ENCODE data around the gene RAB31.
"Not testable (repeated sequence)": the region's sequence is repeated elsewhere in the genome, so short reads cannot be mapped to it uniquely, and the experiment has no call there.

The RAB31 gene

DNA sequence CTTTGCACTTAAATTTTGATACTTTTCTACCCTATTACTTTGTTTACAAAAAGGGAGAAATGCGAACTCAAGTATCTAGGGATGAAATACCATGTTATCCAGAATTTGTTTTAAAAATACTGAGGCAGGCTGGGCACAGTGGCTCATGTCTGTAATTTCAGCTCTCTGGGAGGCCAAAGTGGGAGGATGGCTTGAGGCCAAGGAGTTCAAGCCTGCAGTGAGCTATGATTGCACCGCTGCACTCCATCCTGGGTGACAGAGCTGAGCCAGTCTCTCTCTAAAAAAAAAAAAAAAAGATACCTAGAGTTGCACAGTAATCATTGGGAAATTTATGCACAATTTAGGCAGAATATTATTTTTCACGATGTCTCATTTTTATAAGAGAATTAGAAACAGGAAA lies 193.3 kb downstream of the RAB31 start:
- H3K9me3 Mint-ChIP-seq = no peaks in the 10 kb centered on the region

DNA sequence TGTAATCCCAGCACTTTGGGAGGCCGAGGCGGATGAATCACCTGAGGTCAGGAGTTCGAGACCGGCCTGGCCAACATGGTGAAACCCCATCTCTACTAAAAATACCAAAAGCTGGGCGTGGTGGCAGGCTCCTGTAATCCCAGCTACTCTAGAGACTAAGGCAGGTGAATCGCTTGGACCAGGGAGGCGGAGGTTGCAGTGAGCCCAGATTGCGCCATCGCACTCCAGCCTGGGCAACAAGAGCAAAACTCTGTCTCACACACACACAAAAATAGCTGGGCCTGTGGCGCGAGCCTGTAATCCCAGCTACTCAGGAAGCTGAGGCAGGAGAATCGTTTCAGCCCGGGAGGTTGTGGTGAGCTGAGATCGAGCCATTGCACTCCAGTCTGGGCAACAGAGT lies 194.2 kb downstream of the RAB31 start:
- peaks cover 16% of the 10 kb centered on the region for H3K27me3 Mint-ChIP-seq
- H3K9me3 Mint-ChIP-seq, H3K27ac Mint-ChIP-seq, DNase-seq, H3K36me3 Mint-ChIP-seq, CTCF ChIA-PET, H3K4me1 Mint-ChIP-seq, H3K4me3 Mint-ChIP-seq: not testable (repeated sequence)

More for the DNA sequence above, 193.3 kb downstream of the RAB31 start:
- Mint-ChIP-seq H3K27me3 (peaks cover 10% of the 10 kb centered on the region), H3K27ac (no peak overlapping the region), H3K36me3 (no peaks in the 10 kb centered on the region), H3K4me1 (no peaks in the 10 kb centered on the region), H3K4me3 (no peak overlapping the region)
- CTCF ChIA-PET = no interaction called here
- no peak for DNase-seq

DNA sequence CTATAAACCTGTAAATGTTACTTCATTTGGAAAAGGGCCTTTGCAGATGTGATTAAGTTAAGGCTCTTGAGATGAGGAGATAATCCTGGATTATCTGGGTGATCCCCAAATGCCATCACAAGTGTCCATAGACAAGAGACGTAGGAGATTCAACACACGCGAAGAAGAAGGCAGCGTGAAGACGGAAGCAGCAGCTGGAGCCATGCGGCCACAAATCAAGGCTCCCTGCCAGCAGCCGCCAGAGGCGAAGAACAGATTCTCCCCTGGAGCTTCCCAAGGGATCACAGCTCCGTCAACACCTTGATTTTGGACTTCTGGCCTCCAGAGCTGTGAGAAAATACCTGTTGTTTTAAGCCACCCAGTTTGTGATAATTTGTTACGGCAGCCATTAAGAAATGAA lies 194.7 kb downstream of the RAB31 start:
- Mint-ChIP-seq H3K4me3 (no peak overlapping the region), H3K4me1 (no peaks in the 10 kb centered on the region), H3K36me3 (no peaks in the 10 kb centered on the region), H3K9me3 (no peaks in the 10 kb centered on the region), H3K27ac (no peak overlapping the region), H3K27me3 (peaks cover 16% of the 10 kb centered on the region)
- no peak for DNase-seq
- CTCF ChIA-PET = no interaction called here

DNA sequence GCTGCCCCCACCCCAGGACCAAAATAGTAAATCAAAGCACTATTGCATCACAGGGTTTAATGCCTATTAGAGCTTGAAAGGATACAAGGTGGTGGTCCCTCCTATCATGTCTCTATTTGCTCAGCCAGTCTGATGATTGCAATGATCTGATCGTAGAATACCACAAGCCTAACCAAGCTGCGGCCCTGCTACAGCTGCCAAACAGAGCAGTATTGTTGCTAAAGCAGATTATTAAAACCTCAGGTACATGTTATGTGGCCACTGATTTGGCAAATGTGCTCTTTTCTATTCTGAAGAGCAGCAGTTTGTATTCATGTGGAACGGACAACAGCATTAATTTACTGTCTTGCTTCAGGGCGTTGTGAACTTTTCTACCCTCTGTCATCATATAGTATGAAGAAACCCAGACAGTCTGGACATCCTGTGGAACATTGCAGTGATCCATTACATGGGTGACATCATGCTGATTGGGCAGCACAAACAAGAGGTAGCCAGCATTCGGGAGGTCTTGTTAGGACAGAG lies 197.4 kb downstream of the RAB31 start:
- Mint-ChIP-seq H3K27me3 (peaks cover 34% of the 10 kb centered on the region), H3K9me3 (no peaks in the 10 kb centered on the region), H3K27ac (no peak overlapping the region), H3K36me3 (no peaks in the 10 kb centered on the region), H3K4me3 (no peak overlapping the region), H3K4me1 (no peaks in the 10 kb centered on the region)
- CTCF ChIA-PET = no interaction called here
- DNase-seq = no peak

DNA sequence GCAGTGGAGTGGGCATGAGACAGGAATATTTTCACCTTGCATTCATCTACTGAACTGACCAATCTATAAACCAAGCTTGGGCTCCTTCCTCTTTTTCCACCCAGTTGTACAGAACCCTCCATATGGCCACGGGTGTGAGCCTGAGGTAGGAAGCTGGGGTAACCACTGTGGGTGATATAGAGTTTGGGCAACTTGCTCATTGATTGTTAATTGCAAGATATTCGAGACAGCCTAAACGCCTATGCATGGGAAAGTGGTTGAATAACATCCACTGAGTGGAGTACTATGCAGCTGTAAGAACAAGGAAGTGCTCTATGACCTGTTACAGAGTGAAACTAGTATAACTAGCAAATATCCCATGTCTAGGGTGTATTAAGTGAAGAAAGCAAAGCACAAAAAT lies 198.4 kb downstream of the RAB31 start:
- Mint-ChIP-seq H3K4me3 (no peak overlapping the region), H3K27me3 (peaks cover 34% of the 10 kb centered on the region), H3K27ac (no peak overlapping the region), H3K36me3 (no peaks in the 10 kb centered on the region), H3K9me3 (no peaks in the 10 kb centered on the region), H3K4me1 (no peaks in the 10 kb centered on the region)
- no peak for DNase-seq
- CTCF ChIA-PET = no interaction called here

DNA sequence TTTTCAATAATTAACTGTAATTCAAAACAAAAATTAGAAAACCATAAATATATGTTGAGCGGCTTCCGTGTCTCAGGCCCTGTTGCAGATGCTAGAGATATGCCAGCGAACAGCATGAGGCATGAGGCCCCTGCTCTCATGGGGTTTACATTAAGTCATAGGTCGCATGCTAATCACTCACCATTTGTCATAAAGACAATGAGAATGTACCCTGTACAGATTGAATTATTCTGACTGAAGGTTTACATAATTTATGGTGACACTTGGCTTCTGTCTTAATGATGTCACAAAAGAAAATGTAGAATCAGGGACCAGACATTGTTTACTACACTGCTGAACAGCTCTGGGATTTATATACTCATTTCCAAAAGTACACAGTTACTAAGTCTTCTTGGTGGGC lies 199.8 kb downstream of the RAB31 start:
- CTCF ChIA-PET = no interaction called here
- no peak for DNase-seq
- peaks cover 6% of the 10 kb centered on the region for H3K4me1 Mint-ChIP-seq
- H3K27me3 Mint-ChIP-seq = peaks cover 39% of the 10 kb centered on the region
- H3K36me3 Mint-ChIP-seq = no peaks in the 10 kb centered on the region
- H3K4me3 Mint-ChIP-seq = no peak overlapping the region
- H3K27ac Mint-ChIP-seq = no peak overlapping the region
- H3K9me3 Mint-ChIP-seq = peaks cover 2% of the 10 kb centered on the region

DNA sequence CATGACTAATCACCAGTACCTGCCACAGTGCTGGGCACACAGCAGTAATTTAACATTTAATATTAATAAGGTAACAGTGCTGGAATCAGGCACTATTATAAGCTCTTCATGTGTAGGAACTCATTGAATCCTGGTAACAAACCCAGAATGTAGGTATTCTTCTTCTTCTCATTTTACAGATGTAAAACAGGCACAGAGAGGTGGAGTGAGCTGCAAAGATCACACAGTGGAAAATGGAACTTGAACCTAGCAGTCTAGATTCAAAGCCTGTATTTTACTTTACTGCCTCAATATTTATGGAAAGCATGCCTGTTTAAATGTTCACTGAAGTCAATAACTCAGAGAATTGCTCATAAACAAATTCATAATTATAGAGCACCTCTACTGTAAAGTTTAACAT lies 202.0 kb downstream of the RAB31 start:
- Mint-ChIP-seq H3K36me3 (peaks cover under 1% of the 10 kb centered on the region), H3K27me3 (peaks cover 36% of the 10 kb centered on the region), H3K27ac (no peak overlapping the region), H3K4me1 (peaks cover 14% of the 10 kb centered on the region), H3K9me3 (peaks cover 2% of the 10 kb centered on the region), H3K4me3 (no peak overlapping the region)
- CTCF ChIA-PET = no interaction called here
- no peak for DNase-seq

DNA sequence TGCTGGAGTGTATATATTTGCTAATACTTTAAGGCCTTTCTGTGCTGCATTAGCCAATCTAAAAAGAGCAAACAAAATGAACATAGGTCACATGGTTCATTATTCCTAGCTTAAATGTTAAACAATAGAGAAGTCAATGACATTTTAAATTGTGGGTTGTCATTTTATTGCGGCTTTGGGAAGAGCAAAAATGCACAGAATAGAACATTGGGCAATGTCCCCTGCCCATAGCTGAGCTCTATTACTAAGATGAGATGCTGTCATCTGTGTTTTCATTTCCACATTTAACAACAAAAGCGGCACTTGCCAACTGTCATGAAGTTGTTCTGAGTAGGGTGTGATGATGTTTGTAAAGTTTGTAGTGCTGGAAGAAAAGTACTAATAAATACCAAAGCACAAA lies 202.6 kb downstream of the RAB31 start:
- H3K36me3 Mint-ChIP-seq = peaks cover 2% of the 10 kb centered on the region
- H3K9me3 Mint-ChIP-seq = peaks cover 2% of the 10 kb centered on the region
- no peak overlapping the region for H3K4me3 Mint-ChIP-seq
- peaks cover 34% of the 10 kb centered on the region for H3K27me3 Mint-ChIP-seq
- H3K27ac Mint-ChIP-seq = no peak overlapping the region
- CTCF ChIA-PET = no interaction called here
- DNase-seq = no peak
- peaks cover 20% of the 10 kb centered on the region for H3K4me1 Mint-ChIP-seq

DNA sequence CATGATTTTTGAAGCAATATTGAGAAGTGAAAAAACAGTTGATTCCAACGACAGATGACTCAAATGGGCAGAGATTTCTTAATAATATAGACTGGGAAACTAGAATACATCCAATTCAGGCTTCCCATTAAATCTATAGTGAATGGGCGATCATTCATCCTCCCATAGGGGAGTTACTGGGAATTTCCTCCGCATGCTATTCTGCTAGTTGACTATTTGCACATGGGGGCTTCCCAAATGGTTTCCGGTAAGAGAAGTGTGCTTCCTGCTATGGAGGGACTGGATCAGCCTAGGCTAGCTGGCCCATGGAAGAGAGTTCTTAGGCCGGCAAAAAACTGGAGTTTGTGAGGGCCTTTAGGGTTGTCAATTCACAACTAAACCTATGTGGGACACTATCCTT lies 203.1 kb downstream of the RAB31 start:
- Mint-ChIP-seq H3K36me3 (peaks cover 3% of the 10 kb centered on the region), H3K27me3 (peaks cover 30% of the 10 kb centered on the region), H3K4me1 (peaks cover 25% of the 10 kb centered on the region), H3K9me3 (peaks cover 2% of the 10 kb centered on the region), H3K4me3 (no peak overlapping the region), H3K27ac (no peak overlapping the region)
- CTCF ChIA-PET = no interaction called here
- no peak for DNase-seq
